Myometrial cell (primary cell): ENCODE data around the gene LCE4A. TPM values are rescaled to one million over a fixed set of nuclear protein-coding genes. Genes with fewer than 3 reads are reported as not detected.

ENCODE experiments used
- total RNA-seq: library from RNA; depleted of rRNA; stranded (reverse); fragments of >200 nt; gene quantifications from 2 replicates; pipeline ENCODE4 v1.2.3, GENCODE V29; 2015

The LCE4A gene, protein sequence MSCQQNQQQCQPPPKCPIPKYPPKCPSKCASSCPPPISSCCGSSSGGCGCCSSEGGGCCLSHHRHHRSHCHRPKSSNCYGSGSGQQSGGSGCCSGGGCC
- not detected in 2 replicates for total RNA-seq

DNA sequence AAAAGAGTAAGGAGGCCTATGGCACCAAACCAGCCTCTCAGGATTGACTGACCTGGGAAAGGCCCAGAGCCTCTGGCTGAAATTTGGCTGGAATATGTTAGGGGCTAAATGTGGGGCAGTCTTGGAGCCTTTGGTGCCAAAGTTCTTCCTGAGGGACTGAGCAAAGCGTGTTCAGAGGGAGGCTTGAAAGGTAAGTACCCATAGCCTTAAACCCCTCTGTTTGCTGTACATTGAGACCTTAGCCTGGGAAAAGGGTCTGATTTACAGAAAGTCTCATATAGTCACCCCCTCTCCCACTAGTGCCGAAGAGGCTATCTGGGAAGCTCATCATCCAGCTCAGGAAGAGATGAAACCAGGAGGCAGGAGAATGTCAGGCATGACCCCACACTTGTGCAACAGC lies at the start of gene LCE4A:
TSS of gene LCE4A (plus strand) at position 301 of the 400 bp plus-strand sequence. CDS start 916 bp downstream, outside the sequence.

DNA sequence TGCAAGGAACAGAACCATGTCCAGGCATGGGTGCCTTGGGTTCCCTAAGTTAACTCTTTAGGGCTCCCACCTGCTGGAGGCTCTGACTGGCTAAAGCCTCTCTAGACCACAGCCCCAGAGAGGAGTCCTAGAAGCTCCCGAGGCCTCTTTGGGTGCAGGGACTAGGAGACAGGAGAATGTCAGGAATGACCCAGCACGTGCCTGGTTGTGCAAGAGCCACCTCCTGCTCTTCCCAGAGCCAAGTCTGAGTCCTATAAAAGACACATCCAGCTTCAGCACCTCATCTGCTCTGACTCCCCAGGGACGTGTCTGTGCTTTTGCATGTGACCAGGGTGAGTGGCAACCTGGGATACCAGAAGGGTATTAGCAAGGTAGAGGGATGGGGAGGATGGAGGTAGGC lies 44.9 kb upstream of the LCE4A start, which contains the start of gene LCE2D:
TSS of gene LCE2D (plus strand) at position 283 of the 400 bp plus-strand sequence. CDS start 726 bp downstream, outside the sequence.

DNA sequence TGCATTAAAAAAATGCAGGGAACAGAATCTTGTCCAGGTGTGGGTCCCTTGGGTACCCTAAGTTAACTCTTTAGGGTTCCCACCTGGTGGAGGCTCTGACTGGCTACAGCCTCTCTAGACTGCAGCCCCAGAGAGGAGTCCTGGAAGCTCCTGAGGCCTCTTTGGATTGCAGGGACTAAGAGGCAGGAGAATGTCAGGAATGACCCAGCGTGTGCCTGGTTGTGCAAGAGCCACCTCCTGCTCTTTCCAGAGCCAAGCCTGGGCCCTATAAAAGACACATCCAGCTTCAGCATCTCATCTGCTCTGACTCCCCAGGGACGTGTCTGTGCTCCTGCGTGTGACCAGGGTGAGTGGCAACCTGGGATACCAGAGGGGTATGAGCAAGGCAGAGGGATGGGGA lies 33.0 kb upstream of the LCE4A start, which contains the start of gene LCE2C:
TSS of gene LCE2C (plus strand) at position 297 of the 400 bp plus-strand sequence. CDS start 737 bp downstream, outside the sequence.

DNA sequence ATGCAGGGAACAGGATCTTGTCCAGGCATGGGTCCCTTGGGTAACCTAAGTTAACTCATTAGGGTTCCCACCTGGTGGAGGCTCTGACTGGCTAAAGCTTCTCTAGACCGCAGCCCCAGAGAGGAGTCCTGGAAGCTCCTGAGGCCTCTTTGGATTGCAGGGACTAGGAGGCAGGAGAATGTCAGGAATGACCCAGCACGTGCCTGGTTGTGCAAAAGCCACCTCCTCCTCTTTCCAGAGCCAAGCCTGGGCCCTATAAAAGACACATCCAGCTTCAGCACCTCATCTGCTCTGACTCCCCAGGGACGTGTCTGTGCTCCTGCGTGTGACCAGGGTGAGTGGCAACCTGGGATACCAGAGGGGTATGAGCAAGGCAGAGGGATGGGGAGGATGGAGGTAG lies 22.1 kb upstream of the LCE4A start, which contains the start of gene LCE2B:
TSS of gene LCE2B (plus strand) at position 301 of the 400 bp plus-strand sequence. CDS start 721 bp downstream, outside the sequence.

DNA sequence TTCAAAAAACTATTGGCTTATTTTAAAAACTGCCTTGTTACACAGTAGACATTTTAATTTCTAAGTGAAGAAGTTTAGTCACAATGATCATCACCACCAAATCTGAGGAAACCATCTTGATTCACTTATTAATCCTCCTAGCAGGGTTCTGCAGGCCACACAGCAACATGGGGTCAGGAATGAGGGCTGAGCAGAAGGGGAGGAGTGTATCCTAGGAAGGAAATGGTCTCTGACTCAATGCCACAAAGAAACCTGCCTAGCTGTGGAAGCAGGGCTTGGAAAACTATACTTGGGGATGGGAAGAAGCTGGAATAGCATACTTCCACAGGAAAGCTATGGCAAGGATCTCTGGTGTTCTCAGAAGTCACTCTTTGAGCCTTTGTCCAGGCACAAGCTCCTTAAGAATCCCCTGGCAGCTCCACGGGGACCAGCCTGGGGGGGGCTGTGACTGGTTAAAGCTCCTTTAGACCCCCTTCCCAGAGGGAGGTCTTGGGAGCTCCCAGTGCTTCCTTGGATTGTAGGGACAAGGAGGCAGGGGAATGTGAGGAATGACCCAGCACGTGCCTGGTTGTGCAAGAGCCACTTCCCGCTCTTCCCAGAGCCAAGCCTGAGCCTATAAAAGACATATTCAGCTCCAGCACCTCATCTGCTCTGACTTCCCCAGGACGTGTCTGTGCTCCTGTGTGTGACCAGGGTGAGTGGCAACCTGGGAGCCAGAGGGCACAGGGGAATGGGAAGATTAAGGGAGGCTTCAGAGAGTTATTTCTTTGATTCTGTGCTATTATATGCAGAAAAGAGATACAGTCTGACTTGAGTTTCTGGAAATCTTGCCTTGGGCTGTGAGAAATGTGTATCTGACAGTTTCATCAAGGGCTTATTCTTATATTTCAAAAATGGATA lies 10.0 kb upstream of the LCE4A start, which contains the start of gene LCE2A:
TSS of gene LCE2A (plus strand) at position 645 of the 900 bp plus-strand sequence. CDS start 557 bp downstream, outside the sequence.

DNA sequence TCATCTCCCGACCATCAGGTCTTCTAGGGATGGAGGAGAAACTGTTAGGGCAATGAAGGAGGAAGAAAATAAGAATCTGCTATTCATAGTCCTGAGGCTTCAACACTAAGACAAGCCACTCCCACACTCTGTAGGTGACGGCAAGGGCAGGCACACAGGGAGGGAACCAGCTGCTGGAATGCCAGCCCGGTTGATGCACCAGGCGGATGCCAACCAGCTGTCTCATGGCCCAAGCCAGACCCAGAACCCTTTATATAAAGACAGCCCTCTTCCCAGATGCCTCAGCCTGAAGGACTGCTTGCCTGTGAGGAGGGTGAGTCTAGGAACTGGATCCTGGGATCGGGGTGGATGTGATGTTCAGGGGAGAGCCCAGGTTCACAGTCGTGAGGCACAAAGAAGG lies 49.8 kb downstream of the LCE4A start, which contains the start of gene KPRP:
TSS of gene KPRP (plus strand) at position 279 of the 400 bp plus-strand sequence. CDS start 1,564 bp downstream, outside the sequence.

Other genes with a start within 250 kb of the LCE4A start
- not detected in 2 replicates for gene LCE5A, start 197.4 kb upstream of the LCE4A start, total RNA-seq
- not detected in 2 replicates for gene CRCT1, start 193.7 kb upstream of the LCE4A start, total RNA-seq
- not detected in 2 replicates for gene LCE3E, start 141.4 kb upstream of the LCE4A start, total RNA-seq
- not detected in 2 replicates for gene LCE3D, start 127.6 kb upstream of the LCE4A start, total RNA-seq
- not detected in 2 replicates for gene LCE3C, start 107.9 kb upstream of the LCE4A start, total RNA-seq
- gene LCE3B, start 94.3 kb upstream of the LCE4A start, total RNA-seq = not detected in 2 replicates
- not detected in 2 replicates for gene LCE3A, start 85.1 kb upstream of the LCE4A start, total RNA-seq
- not detected in 2 replicates for gene LCE2D, start 44.8 kb upstream of the LCE4A start, total RNA-seq
- not detected in 2 replicates for gene LCE2C, start 32.9 kb upstream of the LCE4A start, total RNA-seq
- gene LCE2B, start 22.0 kb upstream of the LCE4A start, total RNA-seq = not detected in 2 replicates
- not detected in 2 replicates for gene LCE2A, start 9.8 kb upstream of the LCE4A start, total RNA-seq
- gene KPRP, start 49.9 kb downstream of the LCE4A start, total RNA-seq = not detected in 2 replicates
- gene LCE1F, start 67.0 kb downstream of the LCE4A start, total RNA-seq = not detected in 2 replicates
- gene LCE1E, start 78.1 kb downstream of the LCE4A start, total RNA-seq = not detected in 2 replicates
- not detected in 2 replicates for gene LCE1D, start 88.6 kb downstream of the LCE4A start, total RNA-seq
- gene LCE1C, start 98.5 kb downstream of the LCE4A start, total RNA-seq = not detected in 2 replicates
- not detected in 2 replicates for gene LCE1B, start 103.8 kb downstream of the LCE4A start, total RNA-seq
- gene LCE1A, start 119.3 kb downstream of the LCE4A start, total RNA-seq = not detected in 2 replicates
- gene LCE6A, start 134.7 kb downstream of the LCE4A start, total RNA-seq = not detected in 2 replicates
- not detected in 2 replicates for gene LCE7A, start 151.8 kb downstream of the LCE4A start, total RNA-seq
- gene SMCP, start 170.2 kb downstream of the LCE4A start, total RNA-seq = not detected in 2 replicates
- gene IVL, start 200.4 kb downstream of the LCE4A start, total RNA-seq = not detected in 2 replicates
- gene SPRR5, start 239.0 kb downstream of the LCE4A start, total RNA-seq = not detected in 2 replicates